BE2C (cell line): ENCODE results near the gene HOXA6.

Experiments used
- DNase-seq: peaks from one replicate; pipeline ENCODE4 v3.0.0-alpha.2; 2020
- H3K27me3 ChIP-seq: fragments of 250-450 bp; sonication (Bioruptor Pico); 2 replicates; pipeline ENCODE4 v1.5.1; 2020; ENCODE audit warnings: mild to moderate bottlenecking
- H3K36me3 ChIP-seq: fragments of 250-450 bp; sonication (Bioruptor Pico); 2 replicates; pipeline ENCODE4 v1.5.1; 2020; ENCODE audit warnings: mild to moderate bottlenecking
- H3K4me1 ChIP-seq: fragments of 250-450 bp; sonication (Bioruptor Pico); 2 replicates; pipeline ENCODE4 v1.5.1; 2020
- H3K4me3 ChIP-seq: 2 replicates; pipeline ENCODE4 v1.5.1; 2011; ENCODE audit warnings: low read depth, low read length
- H3K9me3 ChIP-seq: fragments of 250-450 bp; sonication (Bioruptor Pico); 2 replicates; pipeline ENCODE4 v1.5.1; 2020
- TF ChIP-seq, protein P1 (sequence below): IDR thresholded peaks from 2 replicates; pipeline ENCODE4 v1.5.1; 2012; ENCODE audit warnings: mild to moderate bottlenecking, low read depth, low read length

HOXA6 gene

DNA sequence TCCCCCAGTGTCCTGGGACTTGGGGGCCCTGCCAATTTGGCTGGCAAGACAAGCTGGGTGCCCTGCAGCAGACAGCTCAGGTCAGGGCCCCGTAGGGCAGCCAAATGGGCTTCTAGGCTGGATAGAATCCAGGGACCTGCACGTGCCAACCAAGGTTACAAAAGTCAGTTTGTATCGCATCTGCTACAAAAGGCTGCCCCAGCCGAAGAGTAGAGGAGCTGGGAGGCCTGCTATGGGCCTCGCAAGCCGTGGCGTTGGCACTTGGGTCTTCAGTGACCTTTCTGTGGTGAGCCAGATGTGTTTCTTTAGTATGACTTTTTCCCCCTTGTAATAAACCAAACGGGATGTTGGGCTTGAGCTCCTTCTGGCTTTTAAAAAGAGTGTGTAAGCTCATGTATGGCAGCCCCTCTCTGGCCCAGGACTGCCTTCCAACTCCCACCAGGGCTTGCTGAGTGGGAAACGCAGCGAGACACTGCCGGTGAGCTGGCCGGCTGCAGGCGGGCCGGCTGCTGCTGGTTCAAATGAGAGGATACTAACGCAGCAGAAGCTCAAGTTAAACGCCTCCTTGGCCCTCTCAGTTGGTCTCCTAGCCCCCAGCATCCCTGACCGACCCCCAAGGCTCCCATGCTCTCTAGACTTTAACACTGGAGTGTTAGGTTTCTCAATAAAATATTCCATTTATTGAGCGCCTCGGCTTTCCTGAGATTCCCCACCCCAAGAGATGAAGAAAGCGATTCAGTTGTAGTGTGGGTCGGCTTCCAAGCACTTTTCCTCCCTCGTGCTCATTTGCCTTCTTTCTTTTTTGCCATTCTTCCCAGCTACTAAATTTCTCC, 29.6 kb upstream of the HOXA6 start:
- TF ChIP-seq, protein P1, sequence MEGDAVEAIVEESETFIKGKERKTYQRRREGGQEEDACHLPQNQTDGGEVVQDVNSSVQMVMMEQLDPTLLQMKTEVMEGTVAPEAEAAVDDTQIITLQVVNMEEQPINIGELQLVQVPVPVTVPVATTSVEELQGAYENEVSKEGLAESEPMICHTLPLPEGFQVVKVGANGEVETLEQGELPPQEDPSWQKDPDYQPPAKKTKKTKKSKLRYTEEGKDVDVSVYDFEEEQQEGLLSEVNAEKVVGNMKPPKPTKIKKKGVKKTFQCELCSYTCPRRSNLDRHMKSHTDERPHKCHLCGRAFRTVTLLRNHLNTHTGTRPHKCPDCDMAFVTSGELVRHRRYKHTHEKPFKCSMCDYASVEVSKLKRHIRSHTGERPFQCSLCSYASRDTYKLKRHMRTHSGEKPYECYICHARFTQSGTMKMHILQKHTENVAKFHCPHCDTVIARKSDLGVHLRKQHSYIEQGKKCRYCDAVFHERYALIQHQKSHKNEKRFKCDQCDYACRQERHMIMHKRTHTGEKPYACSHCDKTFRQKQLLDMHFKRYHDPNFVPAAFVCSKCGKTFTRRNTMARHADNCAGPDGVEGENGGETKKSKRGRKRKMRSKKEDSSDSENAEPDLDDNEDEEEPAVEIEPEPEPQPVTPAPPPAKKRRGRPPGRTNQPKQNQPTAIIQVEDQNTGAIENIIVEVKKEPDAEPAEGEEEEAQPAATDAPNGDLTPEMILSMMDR: no peak
- Histone ChIP-seq H3K4me1 (no peaks in the 10 kb centered on the region), H3K36me3 (no peaks in the 10 kb centered on the region), H3K9me3 (no peaks in the 10 kb centered on the region; the same call in 1 of the 2 replicates), H3K27me3 (peaks cover 98% of the 10 kb centered on the region), H3K4me3 (no peak overlapping the region)
- no peak for DNase-seq

DNA sequence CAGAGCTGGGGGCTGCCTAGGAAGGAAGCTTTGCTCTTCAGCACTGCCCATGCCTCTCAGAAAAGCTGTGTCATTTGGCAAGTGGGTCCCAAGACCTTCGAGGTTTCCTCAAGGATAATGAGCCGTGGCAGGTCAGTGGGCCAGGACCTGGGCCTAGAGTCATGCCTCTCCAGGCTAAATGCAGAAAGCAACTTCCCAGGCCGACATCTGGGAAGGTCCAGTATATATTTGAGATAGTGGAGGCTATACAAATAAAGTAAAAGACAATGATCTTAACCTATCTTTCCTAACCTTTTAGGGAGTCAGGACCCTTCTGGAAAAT, 28.9 kb upstream of the HOXA6 start:
- Histone ChIP-seq H3K27me3 (peaks cover 99% of the 10 kb centered on the region), H3K9me3 (no peaks in the 10 kb centered on the region; the same call in 1 of the 2 replicates), H3K36me3 (no peaks in the 10 kb centered on the region), H3K4me3 (no peak overlapping the region), H3K4me1 (no peaks in the 10 kb centered on the region)
- no peak for DNase-seq
- TF ChIP-seq, protein P1: no peak

DNA sequence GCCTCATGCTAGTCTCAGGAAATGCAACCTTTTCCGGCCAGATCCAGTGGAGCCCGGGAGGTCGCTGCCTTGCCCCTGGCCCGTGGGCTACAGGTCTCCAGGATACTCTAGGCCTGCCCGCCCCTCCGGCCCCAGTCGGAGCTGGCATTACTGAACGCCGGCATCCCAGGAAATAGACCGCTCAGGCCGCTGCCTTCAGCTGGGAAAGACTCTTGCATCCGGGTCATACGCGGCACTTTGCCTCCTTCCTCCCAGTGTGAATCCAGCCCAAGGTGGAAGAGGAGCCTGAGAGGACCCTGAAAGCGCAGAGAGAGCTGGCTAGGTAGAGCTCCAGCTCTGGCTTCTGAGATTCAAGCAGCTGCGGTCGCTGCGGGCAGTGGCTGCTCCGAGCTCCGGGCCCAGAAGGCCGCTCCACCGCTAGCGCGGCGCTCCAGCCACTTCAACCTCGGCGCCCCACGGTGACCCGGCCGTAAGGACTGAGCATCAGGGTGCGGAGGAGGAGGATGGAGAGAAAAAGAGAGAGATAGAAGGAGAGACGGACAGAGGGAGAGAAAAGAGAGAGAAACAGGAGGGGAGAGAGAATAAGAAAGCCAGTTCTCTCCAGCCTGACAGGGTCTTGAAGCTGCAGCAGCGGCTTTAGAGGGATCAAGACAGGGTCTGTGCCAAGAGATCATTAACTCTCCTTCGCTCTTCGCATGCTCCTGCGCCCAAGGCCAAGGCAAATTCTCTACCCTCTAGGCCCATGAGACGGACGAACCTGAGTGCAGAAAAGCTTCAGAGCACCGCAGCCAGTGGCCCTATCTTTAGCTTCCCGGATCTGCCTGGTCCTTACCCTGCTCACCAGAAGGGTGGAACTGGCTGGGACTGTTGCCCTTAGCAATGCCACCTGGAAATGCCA, 28.3 kb upstream of the HOXA6 start:
- Histone ChIP-seq H3K4me1 (no peaks in the 10 kb centered on the region), H3K27me3 (peaks cover 100% of the 10 kb centered on the region), H3K36me3 (no peaks in the 10 kb centered on the region), H3K4me3 (no peak overlapping the region), H3K9me3 (no peaks in the 10 kb centered on the region; the same call in 1 of the 2 replicates)
- no peak for DNase-seq
- TF ChIP-seq, protein P1: no peak

DNA sequence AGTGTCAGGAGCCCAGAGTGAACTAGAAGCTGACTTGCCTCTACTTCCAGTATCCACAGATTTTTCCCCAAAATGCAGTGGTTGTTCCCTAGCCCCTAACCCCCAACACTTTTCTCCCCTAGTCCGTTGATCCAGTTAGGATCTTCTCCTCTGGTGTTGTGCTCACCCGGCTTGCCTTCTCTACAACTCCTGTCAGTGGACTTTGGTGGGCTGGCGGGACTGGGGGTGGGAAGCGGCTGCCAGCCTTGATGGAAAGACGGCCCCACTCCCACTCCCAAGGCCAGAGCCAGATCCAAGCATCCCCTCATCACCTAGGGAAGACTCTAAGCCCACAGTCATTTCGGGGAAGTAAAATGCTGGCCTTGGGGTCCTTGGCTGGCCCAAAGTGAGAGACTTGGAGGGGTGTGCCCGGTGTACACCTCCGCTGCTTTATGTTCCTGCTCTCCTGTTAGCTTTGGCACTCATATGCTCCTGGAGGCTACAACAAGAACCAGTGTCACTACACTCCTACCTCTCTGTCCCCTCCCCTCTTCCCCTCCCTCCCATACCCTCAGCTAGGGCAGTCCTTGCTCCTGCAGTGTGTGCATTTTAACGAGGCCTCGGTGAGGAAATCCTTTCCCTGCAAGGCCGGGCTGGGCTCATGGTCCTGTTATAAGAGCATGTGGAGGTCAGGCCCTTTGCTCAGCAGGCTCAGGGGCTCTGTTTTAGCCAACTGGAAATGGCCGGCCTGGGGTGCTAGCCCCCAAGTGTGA, 27.5 kb upstream of the HOXA6 start:
- no peaks in the 10 kb centered on the region; the same call in 1 of the 2 replicates for H3K9me3 ChIP-seq
- TF ChIP-seq, protein P1: no peak
- no peaks in the 10 kb centered on the region for H3K36me3 ChIP-seq
- no peaks in the 10 kb centered on the region for H3K4me1 ChIP-seq
- peaks cover 100% of the 10 kb centered on the region for H3K27me3 ChIP-seq
- DNase-seq: no peak
- H3K4me3 ChIP-seq: no peak overlapping the region

DNA sequence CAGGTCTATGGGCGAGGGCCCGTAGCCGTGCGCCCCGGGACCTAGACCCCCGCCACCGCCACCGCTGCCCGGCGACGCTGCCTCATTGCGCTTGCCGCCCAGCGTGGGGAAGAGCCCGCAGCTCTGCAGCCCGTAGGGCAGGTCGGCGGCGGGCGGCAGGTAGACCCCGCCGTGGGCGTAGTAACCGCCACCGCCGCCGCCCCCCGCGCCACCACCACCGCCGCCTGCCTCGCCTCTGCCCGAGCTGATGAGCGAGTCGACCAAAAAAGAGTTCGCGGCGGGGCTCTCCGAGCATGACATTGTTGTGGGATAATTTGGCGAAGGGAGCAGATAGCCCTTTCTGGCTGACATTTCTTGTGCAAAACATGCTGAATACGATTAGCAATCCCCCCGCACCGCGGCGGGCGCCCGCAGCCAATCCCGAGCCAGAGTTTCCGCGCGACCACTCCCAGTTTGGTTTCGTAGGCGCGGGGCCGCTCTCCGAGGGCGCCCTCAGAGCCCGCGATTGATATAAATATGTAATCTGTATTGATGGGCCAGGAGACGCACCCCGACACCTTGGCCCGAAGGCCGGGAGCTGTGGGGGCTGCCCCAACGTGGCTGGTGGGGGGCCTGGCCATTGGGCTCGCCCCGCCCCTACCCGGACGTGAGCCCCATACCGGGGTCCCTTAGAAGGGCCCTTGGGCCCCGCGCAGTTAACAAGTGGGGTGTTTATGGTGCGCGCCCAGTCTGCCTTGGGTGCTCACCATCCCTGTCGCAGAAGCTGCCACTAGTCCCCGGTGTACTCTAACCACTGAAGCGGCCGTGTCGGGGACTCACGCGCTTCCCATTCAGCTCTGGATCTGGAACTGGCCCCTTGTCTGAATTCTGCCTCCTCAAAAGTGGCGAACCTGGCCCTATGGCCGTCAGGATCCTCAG, 26.6 kb upstream of the HOXA6 start, which contains the start of gene HOXA10:
Gene HOXA10, minus strand, starts transcription at position 365 of the 918 bp plus-strand sequence. Its CDS starts 14 bp downstream, at position 351.
- no peaks in the 10 kb centered on the region for H3K4me1 ChIP-seq
- H3K27me3 ChIP-seq: peaks cover 100% of the 10 kb centered on the region
- TF ChIP-seq, protein P1: no peak
- no peaks in the 10 kb centered on the region; the same call in 1 of the 2 replicates for H3K9me3 ChIP-seq
- no peak within 1 kb of the TSS for H3K4me3 ChIP-seq
- H3K36me3 ChIP-seq: no peaks in the 10 kb centered on the region
- DNase-seq: no peak
